SKM-1 treated with dmso at 0.1 percent for 144 hours (cell line): ENCODE results near the gene ORAI2.
"Not testable (repeated sequence)": the region's sequence is repeated elsewhere in the genome, so short reads cannot be mapped to it uniquely, and the experiment has no call there.

ENCODE experiments used
- DNase-seq: peaks from one replicate; lab custom pipeline; 2025; ENCODE audit not compliant: unreplicated experiment; lab: John Stamatoyannopoulos, UW

ORAI2 gene

GRCh38 chr7:102468478-102469350 is 35.3 kb downstream of the ORAI2 start:
- no peak for DNase-seq

DNA sequence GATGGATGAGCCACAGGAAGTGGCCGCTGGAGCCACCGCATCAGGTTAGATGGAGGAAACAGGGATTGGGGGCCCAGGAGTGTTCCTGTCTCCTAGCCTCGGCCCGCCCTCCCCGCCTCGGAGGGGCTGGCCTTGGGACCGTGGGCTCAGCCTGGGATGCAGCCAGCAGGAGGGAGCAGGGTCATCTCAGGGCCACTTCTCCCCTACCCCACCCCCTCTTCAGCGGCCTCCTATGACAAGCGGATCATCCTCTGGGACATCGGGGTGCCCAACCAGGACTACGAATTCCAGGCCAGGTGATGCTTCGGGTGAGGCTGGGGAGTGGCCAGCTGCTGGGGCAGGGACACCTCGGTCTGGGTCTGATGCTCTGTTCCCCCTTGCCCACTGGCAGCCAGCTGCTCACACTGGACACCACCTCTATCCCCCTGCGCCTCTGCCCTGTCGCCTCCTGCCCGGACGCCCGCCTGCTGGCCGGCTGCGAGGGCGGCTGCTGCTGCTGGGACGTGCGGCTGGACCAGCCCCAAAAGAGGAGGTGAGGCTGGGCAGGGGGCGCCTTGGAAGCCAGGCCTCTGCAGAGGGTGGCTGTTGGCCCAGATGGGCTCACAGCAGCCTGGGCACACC is 36.1 kb downstream of the ORAI2 start:
- DNase-seq, result no peak

GRCh38 chr7:102469972-102470825 is 36.8 kb downstream of the ORAI2 start:
- DNase-seq, result no peak

DNA sequence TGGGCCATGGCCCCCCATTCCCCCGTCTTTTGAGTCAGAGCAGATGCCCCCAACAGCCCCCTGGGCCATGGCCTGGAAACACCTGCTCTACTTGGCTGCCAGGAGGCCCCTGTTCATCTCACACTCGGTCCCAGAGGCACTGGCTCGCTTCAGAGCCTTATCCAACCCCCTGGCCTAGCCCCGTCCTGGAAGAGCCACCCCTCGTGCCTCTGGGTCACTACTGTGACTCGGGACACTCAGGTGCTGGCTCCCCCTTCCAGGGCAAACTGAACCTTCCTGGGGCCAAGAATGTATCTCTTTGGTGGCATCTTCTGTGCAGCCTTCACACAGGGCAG is 38.4 kb downstream of the ORAI2 start:
- no peak for DNase-seq

DNA sequence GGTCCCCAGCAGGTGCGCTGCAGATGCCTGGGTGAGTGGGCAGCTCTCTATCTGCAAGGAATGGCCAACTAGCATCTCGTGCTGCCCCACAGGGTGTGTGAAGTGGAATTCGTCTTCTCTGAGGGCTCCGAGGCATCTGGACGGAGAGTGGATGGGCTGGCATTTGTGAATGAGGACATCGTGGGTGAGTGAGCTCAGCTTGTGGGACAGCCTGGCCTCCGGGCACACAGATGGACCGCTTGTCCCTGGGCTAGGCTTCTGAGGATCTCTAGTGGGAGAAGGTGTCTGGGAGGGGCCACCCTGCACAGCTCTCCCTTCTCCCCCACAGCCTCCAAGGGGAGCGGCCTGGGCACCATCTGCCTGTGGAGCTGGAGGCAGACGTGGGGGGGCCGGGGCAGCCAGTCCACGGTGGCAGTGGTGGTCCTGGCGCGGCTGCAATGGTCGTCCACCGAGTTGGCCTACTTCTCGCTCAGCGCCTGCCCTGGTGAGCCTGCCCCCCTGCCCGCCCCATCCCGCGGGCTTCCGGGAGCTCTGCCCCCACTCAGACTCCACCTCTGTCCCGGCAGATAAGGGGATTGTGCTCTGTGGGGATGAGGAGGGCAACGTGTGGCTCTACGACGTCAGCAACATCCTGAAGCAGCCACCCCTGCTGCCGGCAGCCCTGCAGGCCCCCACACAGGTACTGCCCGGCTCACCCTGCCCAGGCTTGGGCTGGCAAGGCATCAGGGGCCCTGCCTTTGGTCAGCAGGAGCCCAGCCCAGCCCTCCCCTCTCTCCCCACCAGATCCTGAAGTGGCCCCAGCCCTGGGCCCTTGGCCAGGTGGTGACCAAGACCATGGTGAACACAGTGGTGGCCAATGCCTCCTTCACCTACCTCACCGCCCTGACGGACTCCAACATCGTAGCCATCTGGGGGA is 39.0 kb downstream of the ORAI2 start:
- no peak for DNase-seq

GRCh38 chr7:102473271-102473991 is 40.1 kb downstream of the ORAI2 start:
- DNase-seq, result no peak

- not testable (repeated sequence) for DNase-seq
Observed at GRCh38 chr7:102474116-102474515, 40.7 kb downstream of the ORAI2 start.

GRCh38 chr7:102474736-102475435 is 41.5 kb downstream of the ORAI2 start:
- DNase-seq, result not testable (repeated sequence)

- not testable (repeated sequence) for DNase-seq
Observed at GRCh38 chr7:102478314-102479208, 45.2 kb downstream of the ORAI2 start, which contains the start of gene POLR2J. TSS of gene POLR2J (minus strand) at chr7:102478922. CDS start at chr7:102478860, 62 bp downstream.

GRCh38 chr7:102479209-102479584 is 45.8 kb downstream of the ORAI2 start:
- not testable (repeated sequence) for DNase-seq

DNA sequence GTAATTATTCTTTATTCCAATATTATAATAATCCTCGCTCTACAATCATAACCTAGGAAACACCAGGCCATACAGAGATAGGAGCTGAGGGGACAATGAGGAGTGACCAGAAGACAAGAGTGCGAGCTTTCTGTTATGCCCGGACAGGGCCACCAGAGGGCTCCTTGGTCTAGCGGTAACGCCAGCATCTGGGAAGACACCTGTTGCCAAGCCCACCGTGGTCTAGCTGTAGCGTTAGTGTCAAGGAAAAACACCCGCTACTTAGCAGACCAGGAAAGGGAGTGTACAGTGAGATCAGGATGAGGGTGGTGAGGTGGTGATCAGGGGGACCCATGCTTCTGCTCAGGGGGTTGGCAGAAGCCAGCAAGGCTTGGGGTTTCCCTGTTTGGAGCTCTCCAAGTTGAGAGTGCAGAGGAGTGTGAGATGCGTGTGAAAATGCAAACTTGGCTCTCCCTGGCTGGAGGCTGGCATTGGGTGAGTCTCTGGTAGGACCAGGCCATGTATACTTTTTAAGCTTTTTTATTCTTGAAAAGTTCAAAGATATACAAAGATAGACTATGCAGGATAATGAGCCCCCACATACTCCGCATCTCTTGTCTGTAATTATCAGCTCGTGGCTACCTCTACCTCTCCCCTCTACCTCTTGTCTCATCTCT is 46.7 kb downstream of the ORAI2 start:
- not testable (repeated sequence) for DNase-seq

DNA sequence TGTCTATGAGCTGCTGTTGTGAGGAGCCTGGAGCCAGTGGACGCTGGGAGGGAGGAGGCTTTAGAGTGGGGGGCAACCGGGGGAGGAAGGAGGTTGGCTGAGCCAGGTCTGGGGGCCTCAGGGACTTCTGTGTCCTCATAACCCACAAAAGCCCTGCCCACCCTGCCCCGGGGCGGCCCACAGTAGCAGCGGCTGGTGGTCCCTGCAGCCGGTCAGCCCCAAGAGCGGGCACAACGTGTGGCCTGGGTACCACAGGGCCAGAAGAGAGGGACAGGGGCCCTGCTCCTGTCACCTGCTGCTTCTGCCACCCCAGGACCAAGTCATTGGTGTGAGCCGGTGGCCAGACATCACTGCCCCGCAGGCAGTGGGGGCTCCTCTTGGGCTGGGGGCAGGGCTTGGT is 48.6 kb downstream of the ORAI2 start:
- not testable (repeated sequence) for DNase-seq

GRCh38 chr7:102484317-102484716 is 50.9 kb downstream of the ORAI2 start:
- DNase-seq, result not testable (repeated sequence)

DNA sequence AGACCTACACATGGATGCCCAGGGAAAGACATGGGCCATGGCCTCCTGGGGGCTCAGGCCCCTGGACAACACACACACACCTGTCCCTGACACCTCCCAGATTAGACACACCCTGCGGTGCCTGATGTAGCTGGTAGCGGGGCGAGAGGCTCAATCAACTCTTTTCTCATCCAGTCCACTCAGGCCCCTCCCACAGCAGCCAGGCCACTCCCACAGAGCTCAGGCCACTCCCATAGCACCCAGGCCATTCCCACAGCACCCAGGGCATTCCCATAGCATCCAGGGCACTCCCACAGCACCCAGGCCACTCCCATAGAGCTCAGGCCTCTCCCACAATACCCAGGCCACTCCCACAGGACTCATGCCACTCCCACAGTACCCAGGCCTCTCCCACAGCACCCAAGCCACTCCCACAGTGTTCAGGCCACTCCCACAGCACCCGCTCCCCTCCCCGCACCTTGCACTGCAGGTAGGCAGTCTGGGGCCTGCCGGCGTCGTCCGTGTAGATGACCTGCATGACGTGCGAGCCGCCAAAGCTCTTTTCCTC is 57.2 kb downstream of the ORAI2 start:
- DNase-seq, result not testable (repeated sequence)

GRCh38 chr7:102493220-102493935 is 60.0 kb downstream of the ORAI2 start:
- DNase-seq, result not testable (repeated sequence)

- not testable (repeated sequence) for DNase-seq
Observed at GRCh38 chr7:102494026-102494425, 60.7 kb downstream of the ORAI2 start.
